Measurements from ENCODE around the gene SNCAIP.

The SNCAIP gene

GRCh38 chr5:122362361-122362760, 50.3 kb downstream of the SNCAIP start:
- H3K27me3 ChIP-seq (ENCODE audit: insufficient read depth, low read length) = no peaks in the 10 kb centered on the region
- no peak for TF ChIP-seq EZH2 (IDR thresholded peaks at IDR 0.05; ENCODE audit: borderline replicate concordance, low read length)
- no peak for TF ChIP-seq CTCF (IDR thresholded peaks at IDR 0.05; ENCODE audit: low read length)
- no peaks in the 10 kb centered on the region for H3K36me3 ChIP-seq (ENCODE audit: insufficient read depth, low read length)
- H3K9me3 ChIP-seq (ENCODE audit: low read length) = no peaks in the 10 kb centered on the region
- H4K20me1 ChIP-seq (ENCODE audit: insufficient read depth, low read length) = no peaks in the 10 kb centered on the region
- no peaks in the 10 kb centered on the region for H3K79me2 ChIP-seq (ENCODE audit: insufficient read depth, low read length)
- H2AFZ ChIP-seq (ENCODE audit: low read length) = no peak overlapping the region
- H3K4me3 ChIP-seq (ENCODE audit: low read depth, low read length, poor library complexity, severe bottlenecking) = no peak overlapping the region
- H3K4me1 ChIP-seq (ENCODE audit: insufficient read depth, low read length, severe bottlenecking) = peaks cover 3% of the 10 kb centered on the region
- no peak overlapping the region for H3K9ac ChIP-seq (ENCODE audit: low read length)
- H3K9me2 ChIP-seq (ENCODE audit: low read depth, low read length) = no peaks in the 10 kb centered on the region
- no peak overlapping the region for H3K4me2 ChIP-seq (ENCODE audit: low read length)
- H3F3A ChIP-seq (ENCODE audit: insufficient read depth, low read length) = no peaks in the 10 kb centered on the region
- H3K27ac ChIP-seq (ENCODE audit: low read depth, low read length, poor library complexity, severe bottlenecking) = no peak overlapping the region

- Histone ChIP-seq H4K20me1 (ENCODE audit: insufficient read depth, low read length) (no peaks in the 10 kb centered on the region), H3K27me3 (ENCODE audit: insufficient read depth, low read length) (no peaks in the 10 kb centered on the region), H3K9ac (ENCODE audit: low read length) (no peak overlapping the region), H3K9me3 (ENCODE audit: low read length) (no peaks in the 10 kb centered on the region), H3K4me1 (ENCODE audit: insufficient read depth, low read length, severe bottlenecking) (no peaks in the 10 kb centered on the region), H3K36me3 (ENCODE audit: insufficient read depth, low read length) (no peaks in the 10 kb centered on the region), H3K27ac (ENCODE audit: low read depth, low read length, poor library complexity, severe bottlenecking) (no peak overlapping the region), H3F3A (ENCODE audit: insufficient read depth, low read length) (no peaks in the 10 kb centered on the region), H3K9me2 (ENCODE audit: low read depth, low read length) (no peaks in the 10 kb centered on the region), H3K4me3 (ENCODE audit: low read depth, low read length, poor library complexity, severe bottlenecking) (no peak overlapping the region), H2AFZ (ENCODE audit: low read length) (no peak overlapping the region), H3K4me2 (ENCODE audit: low read length) (no peak overlapping the region), H3K79me2 (ENCODE audit: insufficient read depth, low read length) (no peaks in the 10 kb centered on the region)
- no peak for TF ChIP-seq CTCF (IDR thresholded peaks at IDR 0.05; ENCODE audit: low read length)
- TF ChIP-seq EZH2 (IDR thresholded peaks at IDR 0.05; ENCODE audit: borderline replicate concordance, low read length) = no peak
Observed at GRCh38 chr5:122363623-122364022, 51.6 kb downstream of the SNCAIP start.

- Histone ChIP-seq H3K4me2 (ENCODE audit: low read length) (no peak overlapping the region), H2AFZ (ENCODE audit: low read length) (no peak overlapping the region), H3K36me3 (ENCODE audit: insufficient read depth, low read length) (no peaks in the 10 kb centered on the region), H3K4me3 (ENCODE audit: low read depth, low read length, poor library complexity, severe bottlenecking) (no peak overlapping the region), H3K27ac (ENCODE audit: low read depth, low read length, poor library complexity, severe bottlenecking) (no peak overlapping the region), H3K79me2 (ENCODE audit: insufficient read depth, low read length) (no peaks in the 10 kb centered on the region), H3F3A (ENCODE audit: insufficient read depth, low read length) (no peaks in the 10 kb centered on the region), H3K9me2 (ENCODE audit: low read depth, low read length) (no peaks in the 10 kb centered on the region), H3K9me3 (ENCODE audit: low read length) (no peaks in the 10 kb centered on the region), H3K4me1 (ENCODE audit: insufficient read depth, low read length, severe bottlenecking) (no peaks in the 10 kb centered on the region), H4K20me1 (ENCODE audit: insufficient read depth, low read length) (no peaks in the 10 kb centered on the region), H3K9ac (ENCODE audit: low read length) (no peak overlapping the region), H3K27me3 (ENCODE audit: insufficient read depth, low read length) (no peaks in the 10 kb centered on the region)
- TF ChIP-seq EZH2 (IDR thresholded peaks at IDR 0.05; ENCODE audit: borderline replicate concordance, low read length) (no peak), CTCF (IDR thresholded peaks at IDR 0.05; ENCODE audit: low read length) (no peak)
Observed at GRCh38 chr5:122366501-122366900, 54.5 kb downstream of the SNCAIP start.

All from OCI-LY1 (cell line).